IPS-11a (cell line): ENCODE measurements around the gene RAB40C.

ENCODE experiments used
- H3K4me3 ChIP-seq: one replicate; pipeline ENCODE4 v1.5.1; 2013; ENCODE audit warnings: low read depth, low read length, control low read depth

The RAB40C gene

DNA sequence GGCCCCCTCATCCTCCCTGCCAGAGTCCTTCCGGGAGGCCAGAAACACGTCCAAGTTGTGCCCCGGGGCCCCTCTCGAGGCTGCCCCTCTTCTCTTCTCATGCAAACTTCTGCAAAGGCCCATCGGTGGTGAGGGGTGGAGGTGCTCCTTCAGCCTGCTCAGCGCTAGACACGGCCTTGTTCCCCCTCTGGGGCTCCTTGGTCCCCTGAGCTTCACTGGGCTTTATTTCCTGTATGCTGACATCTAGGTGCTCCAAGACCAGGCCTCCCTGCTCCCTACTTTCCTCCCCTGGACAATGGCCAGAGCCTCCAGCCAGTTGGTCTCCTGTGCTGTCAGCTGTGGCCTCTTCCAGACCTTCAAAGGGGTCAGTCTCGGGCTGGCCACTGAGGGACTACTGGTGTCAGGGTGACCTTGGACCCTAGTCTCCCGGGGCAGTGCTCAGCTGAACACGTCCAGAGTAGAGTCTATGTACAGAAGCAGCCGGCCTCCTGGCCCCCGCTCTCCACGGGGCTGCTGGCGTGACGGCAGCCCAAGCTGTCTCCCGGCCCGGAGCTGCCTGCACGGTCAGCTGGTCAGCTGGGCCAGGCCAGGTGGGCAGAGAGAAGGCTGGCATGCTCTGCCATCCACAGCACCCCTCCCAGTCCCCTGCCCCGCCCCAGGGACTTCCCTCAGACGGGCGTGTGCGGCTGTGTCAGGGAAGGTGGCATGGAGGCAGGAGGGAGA lies 31.4 kb upstream of the RAB40C start:
- no peak overlapping the region for H3K4me3 ChIP-seq

DNA sequence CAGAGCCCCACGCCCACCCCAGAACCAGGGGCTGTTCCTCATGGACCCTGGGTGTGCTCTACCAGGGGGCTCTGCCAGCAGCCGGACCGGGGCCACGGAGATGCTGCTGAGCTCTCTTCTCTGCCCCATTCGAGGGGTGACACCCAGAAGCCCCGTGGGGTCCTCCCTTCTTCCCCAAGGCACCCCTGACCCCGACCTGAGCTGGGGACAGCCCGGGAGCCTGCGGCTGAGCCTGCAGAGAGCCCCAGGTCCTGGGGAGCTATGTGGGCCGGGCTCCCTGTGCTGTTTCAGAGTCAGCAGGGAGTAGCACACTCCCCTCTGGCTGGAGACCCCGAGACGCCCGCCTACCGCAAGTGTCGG lies 30.9 kb upstream of the RAB40C start:
- H3K4me3 ChIP-seq = no peak overlapping the region

DNA sequence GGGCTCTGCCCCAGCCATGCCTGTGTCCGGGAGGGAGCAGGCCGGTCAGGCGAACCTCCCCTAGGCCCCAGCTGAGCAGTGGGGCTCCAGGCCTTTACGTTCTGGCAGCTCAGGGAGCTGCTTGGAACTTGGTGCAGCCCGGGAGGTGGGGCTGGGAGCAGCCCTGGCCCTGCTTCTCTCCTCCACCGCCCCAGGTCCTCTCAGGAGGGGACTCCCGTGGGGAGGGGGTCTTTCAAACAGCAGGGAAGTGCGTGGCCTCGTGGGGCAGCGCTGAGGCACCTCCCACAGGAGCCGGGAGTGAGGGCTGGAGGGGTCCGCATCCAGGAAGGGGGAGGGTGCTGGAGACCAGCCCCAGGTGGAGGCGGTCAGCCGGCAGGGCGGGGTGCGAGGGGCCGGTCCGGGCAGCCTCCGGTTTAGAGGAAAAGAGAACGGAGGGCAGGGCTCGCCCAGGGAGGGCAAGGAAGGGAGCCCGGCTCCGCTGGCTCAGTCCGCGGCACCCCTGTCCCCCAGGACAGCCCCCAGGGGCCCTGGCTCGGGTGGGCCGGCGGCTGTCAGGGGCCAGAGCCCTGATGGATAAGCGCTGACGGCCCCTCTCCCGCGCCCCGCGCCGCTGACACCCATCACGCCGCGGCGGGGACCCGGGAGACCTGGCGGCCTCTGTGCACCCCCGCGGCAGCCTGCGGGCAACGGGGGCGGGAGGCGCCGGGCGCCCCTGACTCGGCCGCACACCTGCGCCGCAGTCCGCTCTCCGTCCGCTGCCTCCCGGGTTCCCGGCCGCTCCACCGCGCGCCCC lies 30.3 kb upstream of the RAB40C start:
- H3K4me3 ChIP-seq = no peak overlapping the region

DNA sequence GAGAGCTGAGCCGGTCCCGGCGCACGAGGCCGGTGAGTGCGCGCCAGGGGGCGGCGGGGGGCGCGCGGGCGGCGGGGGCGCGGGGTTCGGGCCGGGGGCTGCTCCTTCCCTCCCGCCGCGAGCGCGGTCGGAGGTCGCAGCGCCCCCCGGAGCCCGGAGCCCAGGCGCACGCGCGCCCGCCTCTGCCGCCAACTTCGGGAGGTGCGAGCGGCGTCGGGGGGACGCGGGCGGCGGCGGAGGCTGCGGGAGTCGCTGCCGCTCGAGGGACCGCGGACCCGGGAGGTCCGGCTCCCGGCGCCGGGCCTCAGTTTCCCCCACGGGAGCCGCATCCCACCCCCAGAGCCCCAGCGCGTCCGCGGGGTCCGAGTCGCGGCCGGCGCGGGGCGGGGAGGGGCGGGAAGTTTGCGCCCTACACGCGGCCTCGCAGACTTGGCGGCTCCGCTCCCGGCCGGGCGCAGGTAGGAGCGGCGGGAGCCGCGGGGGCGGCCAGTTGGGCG lies 29.6 kb upstream of the RAB40C start, which contains the start of gene PRR35:
TSS of gene PRR35 (plus strand) at position 191 of the 497 bp plus-strand sequence. CDS start 2,901 bp downstream, outside the sequence.
- no peak within 1 kb of the TSS for H3K4me3 ChIP-seq

DNA sequence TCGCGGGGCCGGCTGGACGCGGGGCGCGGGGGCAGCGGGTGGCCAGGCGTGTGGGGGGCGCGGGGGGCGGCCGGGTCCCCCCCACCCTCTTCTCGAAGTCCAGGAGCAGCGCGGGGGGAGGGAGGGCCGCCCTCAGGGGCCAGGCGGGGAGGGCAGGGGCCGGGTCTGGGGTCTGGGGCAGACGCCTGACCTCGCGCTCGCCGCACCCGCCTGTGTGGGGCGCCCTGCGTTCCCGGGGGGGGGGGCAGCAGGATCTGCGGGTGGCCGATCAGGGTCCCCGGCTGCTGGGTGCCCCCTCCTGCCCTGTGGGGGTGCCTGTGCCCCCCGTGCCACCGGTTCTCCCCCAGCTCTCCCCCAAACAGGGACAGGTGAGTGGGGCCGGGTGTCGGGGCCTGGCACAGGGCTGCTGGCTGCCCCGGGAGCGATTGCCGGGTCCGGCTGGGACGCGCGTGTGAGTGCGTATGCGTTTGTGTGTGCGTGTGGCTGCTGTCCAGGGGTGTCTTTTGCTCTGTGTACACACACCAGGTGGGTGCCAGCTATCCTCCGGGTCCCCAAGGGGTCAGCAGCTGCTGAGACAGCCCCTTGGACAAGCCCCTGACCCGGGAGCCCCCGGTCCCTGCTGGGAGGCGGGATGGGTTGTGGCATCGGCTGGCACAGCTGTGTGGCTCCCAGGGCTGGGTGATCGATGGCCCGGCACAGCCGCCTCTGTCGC lies 29.0 kb upstream of the RAB40C start:
- no peak overlapping the region for H3K4me3 ChIP-seq

DNA sequence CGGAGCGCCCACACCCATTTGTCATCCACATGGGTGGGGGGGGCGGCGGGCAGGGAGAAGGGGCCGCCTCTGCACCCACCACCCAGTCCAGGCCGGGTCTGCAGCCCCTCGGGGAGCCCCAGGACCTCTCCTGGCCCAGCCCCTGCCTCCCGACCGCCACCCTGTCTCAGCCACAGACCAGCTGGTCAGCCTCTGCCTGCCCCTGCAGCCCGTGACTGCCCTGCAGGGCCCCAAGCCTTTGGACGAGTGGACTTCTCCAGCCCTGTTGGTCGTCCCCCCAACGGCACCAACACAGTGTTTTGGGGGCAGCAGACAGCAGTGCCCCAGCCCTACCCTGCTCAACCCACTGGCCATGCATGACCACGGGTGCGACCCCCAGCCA lies 28.5 kb upstream of the RAB40C start:
- H3K4me3 ChIP-seq = no peak overlapping the region

DNA sequence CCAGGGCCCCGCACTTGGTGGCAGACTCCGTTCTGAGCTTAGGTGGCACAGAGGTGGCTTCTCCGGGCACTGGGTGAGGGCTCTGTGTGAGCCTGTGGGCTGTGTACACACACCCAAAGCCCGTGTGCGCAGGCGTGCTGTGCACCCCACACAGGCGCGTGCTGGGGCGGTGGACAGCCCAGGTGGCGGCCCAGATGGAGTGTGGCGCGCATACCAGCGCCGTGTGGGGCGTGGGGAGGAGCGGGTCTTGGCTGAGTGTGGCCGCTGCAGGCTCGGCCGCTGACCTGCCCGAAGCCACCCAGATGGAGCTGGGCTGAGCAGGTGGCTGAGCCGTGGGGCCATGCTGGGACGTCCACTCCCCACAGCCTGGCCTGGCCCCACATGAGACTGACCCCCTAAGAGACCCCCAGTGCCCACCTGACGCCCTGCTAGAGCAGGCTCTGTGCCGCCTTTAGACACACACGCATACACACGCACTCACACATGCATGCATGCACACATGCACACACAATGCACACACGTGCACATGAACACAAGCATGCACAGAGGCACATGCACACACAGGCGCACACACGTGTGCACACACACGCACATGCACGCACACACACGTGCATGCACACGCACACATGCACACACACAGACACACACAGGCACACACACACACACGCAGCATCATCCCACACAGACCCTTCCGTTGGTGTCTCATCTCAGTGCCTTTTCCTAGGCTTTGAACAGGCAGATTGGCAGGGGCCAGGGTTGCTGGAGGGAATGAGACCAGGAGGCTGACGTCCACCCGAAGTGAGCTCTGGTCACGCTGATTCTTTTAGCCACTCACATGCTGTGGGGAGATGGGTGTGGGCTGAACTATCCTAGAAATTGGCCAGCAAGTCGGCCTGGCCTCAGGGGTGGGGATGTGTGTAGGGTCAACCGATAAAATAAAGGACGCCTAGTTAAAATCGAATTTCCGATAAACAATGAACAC lies 27.6 kb upstream of the RAB40C start:
- H3K4me3 ChIP-seq = no peak overlapping the region

DNA sequence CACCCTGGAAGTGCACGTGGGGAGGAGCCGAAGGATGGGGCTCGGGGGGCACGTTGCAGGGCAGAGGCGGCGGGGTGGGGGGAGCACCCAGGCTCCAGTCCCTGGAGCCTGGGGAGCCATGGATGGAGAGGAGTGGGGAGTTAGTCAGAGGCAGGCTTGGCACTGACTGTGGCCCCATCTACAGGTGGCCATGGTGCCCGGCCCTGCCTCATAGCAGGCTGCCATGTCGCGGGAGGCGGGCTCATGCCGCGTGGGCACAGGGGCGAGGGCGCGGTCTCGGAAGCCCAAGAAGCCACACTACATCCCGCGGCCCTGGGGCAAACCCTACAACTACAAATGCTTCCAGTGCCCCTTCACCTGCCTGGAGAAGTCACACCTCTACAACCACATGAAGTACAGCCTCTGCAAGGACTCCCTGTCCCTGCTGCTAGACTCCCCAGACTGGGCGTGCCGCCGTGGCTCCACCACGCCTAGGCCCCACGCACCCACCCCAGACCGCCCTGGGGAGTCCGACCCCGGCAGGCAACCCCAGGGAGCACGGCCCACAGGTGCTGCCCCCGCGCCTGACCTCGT lies 26.7 kb upstream of the RAB40C start:
- no peak overlapping the region for H3K4me3 ChIP-seq

DNA sequence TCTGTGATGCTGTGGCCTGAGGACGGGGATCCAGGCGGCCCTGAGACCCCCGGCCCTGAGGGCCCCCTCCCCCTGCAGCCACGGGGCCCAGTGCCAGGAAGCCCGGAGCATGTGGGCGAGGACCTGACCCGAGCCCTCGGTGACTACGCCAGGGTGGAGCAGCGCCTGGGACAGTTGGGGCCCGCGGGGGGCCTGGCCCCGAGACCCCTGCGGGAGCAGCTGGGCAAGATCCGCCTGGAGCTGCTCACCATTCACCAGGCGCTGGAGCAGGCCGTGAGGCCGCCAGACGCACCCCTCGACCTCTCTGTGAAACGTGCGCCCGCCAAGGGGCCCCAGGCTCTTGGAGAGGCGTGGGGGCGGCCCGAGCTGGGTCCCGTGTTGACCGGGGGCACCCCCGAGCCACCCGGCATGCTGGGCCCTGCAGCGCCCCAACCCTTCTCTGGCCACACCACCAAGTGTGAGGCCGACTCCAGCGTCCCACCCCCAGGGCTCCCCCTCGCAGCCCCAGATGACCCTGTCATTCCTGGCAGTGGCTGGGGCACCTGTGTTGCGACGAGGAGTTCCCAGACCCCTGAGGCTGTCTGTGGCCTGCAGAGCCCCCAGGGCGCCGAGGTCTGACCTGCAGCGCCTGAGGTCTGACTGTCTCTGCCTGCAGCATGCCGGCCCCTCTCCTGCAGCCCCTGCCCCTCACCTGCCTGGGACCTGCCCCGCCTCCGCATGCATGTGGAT lies 25.0 kb upstream of the RAB40C start:
- no peak overlapping the region for H3K4me3 ChIP-seq

DNA sequence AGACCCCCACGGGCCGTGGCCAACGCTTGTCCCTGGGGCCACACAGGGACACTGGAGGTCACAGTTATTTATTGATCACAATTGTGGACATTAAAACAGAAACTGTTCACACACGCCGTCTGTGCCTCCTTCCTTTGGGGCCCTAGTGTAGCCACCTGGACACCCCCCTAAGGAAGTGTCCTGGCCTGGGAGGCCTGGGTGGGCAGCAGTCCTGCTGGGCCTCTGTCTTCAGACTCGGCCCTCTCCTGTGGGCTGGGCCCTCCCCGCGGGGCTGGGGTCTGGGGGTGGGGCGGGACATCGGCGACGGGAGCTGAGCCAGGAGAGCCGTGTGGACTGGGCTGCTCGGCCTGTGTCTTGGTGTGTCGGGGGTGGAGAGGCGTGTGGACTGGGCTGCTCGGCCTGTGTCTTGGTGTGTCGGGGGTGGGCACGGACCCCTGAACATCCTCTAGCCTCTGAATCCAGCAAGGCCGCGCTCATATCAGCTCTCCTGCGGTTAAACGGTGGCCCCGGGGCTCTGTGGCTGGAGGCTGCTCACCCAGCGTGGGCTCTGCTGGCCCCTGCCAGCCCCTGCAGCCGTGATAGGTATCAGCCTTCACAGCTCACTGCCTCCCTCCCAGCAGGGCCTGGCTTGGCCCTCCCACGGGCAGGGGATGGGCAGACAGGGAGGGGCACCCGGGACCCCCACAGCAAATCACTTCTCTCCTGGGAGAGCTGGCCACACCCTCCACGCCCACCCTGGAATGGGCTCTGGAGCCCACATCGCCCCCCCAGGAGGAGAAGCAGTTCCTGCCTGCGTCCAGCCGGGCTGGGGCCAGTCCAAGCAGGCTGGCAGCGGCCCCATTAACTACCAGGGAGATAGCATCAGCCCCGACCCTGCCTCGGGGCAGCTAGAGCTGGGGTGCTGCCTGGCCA lies 24.2 kb upstream of the RAB40C start:
- no peak overlapping the region for H3K4me3 ChIP-seq

DNA sequence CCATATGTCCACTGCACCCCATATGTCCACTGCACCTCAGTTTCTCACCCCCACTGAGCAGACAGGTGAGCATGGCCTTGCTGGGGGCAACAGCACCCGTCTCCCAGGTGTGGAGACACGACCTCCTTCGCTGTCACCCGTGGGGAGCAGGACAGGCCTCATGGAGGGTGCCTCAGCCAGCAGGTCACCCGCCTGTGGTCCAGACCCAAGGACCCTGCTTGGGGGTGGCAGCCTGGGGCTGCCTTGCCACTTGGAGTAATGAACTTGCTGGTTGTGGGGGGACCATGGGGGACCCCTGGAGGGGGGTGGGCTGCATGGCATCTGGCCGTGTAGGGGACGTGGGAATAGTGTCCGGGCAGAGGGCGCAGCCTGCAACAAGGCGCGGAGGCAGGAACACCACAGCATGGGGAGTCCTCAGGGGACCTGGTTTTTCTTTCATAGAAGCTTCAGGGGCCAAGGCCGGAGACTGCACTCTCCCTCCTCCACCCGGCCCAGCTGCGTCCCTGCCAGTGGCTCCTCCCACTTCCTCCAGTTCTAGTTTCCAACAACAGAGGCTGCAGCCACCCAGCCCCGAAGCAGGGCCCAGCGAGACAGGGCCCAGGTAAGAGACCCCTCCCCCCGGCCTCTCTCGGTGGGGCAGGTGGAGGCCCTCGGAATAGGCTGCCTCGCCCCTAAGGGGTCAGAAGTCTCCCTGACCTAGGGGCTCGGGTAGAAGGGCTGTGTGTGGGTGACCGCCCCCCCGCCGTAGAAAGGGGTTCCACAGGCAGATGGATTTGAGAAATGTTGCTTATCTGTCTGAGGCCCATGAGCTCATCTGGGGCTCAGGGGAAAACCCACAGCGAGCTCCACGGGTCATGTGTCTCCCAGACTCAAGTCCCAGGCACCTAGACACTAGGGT lies 23.1 kb upstream of the RAB40C start, which contains the start of gene NHLRC4:
TSS of gene NHLRC4 (plus strand) at position 531 of the 898 bp plus-strand sequence. CDS start 1,043 bp downstream, outside the sequence.
- H3K4me3 ChIP-seq = no peak within 1 kb of the TSS

DNA sequence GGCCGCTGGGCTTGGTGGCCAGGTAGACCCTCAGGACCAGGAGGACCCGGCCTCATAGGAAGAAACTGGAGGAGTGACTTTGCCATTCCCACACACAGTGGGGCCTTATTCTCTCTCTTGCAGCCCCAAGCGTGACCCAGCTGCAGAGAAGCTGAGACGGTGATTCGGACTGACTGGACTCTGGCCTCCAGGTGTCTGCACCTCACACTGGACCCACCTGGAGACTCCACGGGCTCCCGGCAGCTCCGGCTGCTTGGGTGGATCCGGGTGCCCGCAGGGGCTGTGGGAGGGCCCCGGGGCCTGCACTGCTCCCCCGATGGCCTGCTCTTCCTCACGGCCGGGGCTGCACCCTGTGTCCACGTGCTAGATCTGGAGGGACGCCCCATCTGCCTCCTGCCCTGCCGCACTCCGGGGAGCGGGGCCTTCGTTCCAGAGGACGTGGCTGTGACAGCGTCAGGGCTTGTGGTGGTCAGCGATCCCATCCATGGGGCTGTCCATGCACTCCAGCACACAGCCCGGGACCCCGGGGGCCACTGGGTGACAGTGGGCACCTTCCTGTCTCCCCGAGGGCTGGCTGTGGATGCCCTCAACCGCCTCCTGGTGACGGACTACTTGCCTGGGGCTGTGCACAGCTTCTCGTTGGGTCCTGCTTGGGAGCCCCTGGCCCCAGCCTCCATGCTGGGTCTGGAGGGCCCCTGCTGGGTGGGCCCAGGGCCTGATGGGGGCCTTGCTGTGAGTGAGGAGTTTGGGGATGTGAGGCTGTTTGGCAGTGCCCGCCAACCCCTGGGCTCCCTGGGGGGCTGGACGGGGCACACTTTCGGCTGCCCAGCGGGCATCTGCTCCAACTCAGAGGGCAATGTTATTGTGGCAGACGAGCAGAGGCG lies 22.3 kb upstream of the RAB40C start:
- H3K4me3 ChIP-seq = no peak overlapping the region

DNA sequence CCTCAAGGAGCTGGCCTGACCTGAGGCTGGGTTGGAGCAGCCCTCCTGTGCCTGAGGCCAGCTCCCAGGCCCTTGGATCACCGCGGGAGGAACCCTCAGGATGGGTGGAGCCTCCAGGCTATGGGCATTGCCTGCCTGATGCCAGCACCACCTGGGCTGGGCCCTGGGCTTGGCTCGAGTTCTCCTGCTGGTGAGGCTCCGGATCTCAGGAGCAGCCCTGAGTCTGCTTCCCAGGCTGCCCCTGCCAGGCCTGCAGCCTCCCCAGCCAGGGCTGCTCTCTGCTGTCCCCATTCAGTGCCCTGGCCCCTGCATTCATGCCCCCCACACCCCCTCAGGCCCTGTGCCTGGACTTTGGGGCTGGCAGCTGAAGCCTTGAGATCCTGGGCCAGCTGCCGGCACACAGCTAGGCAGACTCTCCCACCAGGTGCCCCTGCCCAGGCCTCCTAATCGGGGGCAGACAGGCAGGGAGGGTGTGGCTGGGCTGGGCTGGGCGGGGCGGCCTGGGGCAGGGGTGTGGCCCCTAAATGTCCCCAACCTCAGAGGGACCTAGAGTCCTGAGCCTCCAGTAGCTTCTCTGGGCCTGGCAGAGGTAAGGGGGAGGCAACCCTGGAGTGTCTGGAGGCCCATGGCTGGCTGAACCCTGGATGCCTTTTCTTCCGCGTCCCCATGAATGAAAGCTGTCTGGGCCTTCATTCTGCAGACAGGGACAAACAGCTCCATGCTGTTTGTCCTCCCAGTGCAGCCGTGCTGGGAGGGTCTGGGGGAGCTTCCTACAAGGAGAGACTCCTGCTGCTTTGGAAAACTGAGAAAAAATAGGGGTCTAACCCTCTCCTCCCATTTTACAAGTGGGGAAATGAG lies 21.2 kb upstream of the RAB40C start:
- H3K4me3 ChIP-seq = no peak overlapping the region

DNA sequence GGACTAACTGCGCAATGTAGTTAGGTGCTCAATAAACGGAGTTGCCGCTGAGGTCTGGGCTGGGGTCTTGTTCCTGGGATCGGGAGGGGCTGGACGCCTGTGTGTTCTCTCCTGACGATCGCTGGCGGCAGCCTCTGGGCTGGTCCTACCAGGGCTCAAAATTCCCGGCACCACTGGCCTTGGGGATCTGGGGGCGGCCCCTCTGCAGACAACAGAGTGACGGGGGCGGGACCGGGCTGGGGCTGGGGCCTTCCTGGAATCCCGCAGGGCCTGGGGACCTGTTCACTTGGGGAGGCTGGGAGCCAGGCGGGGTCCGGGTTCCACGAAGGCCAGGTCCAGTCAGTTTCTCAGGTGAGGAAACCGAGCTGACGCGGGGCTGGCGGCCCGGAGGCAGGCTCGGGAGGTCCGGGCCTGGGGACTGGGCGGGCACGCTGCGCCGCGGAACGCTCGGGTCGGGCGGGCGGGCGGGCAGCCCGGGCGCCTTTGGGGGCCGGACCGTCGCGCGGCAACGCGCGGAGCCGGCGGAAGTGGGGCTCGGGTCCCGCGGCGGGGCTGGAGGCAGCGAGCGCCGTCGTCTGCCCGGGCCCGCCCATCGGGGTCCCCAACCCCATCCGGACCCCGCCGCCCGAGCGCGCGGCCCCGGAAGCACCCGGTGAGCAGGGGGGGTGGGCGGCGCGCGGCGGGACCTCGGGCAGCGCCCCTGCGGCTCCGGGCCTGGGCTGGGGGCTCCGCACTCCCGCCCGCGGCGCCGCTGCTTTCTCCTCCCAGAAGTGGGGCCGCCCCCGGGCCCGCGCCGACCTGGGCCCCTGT lies 20.2 kb upstream of the RAB40C start, which contains the start of gene PIGQ:
TSS of gene PIGQ (plus strand) at position 524 of the 810 bp plus-strand sequence. CDS start 4,107 bp downstream, outside the sequence.
- H3K4me3 ChIP-seq = peak within 1 kb of the TSS; percentile 78
